A549 treated with ZK216348 at 1 μM for 4 hours (cell line): Measurements from ENCODE around the gene RBPJ. TPM values are rescaled to one million over a fixed set of nuclear protein-coding genes. Genes with fewer than 3 reads are reported as not detected.

ENCODE experiments used
- total RNA-seq: library from RNA; stranded (reverse); fragments of 200-300 nt; extraction: Qiagen RNA extraction; gene quantifications from 5 replicates; pipeline ENCODE4 v1.2.3, GENCODE V29; 2022; ENCODE audit warnings: low read depth

The RBPJ gene
- total RNA-seq = 9.1 to 13.3 TPM (median 12.7 TPM) in 5 replicates

GRCh38 chr4:26320538-26321372 lies at the start of gene RBPJ:
Gene RBPJ, plus strand, starts transcription at chr4:26321014. Its CDS starts 15 bp downstream, at chr4:26321029.

Other genes with a start within 250 kb of the RBPJ start
- not detected in 5 replicates for gene CCKAR, start 169.5 kb downstream of the RBPJ start, total RNA-seq